Lower lobe of right lung (tissue), 2 donors: ENCODE measurements around the gene HCST. TPM values are rescaled to one million over a fixed set of nuclear protein-coding genes. Genes with fewer than 3 reads are reported as not detected.

Experiments used
- ATAC-seq, 2 donors: fragments of 200-7000 bp; cut with Tn5 transposase; one replicate each; pipeline ENCODE4 v1.9.1; 2020 to 2022; ENCODE audit warnings: mild to moderate bottlenecking in 2 of 2, moderate library complexity in 2 of 2
- DNase-seq: peaks from one replicate; pipeline ENCODE4 v3.0.0-alpha.2; 2020
- H3K27ac ChIP-seq: fragments of 200-600 bp; one replicate; pipeline ENCODE4 v1.8.0; 2022
- H3K27me3 ChIP-seq: fragments of 200-600 bp; one replicate; pipeline ENCODE4 v1.8.0; 2022; ENCODE audit warnings: low read depth
- H3K36me3 ChIP-seq: fragments of 200-600 bp; one replicate; pipeline ENCODE4 v1.8.0; 2022; ENCODE audit warnings: mild to moderate bottlenecking
- H3K4me1 ChIP-seq: fragments of 200-600 bp; one replicate; pipeline ENCODE4 v1.8.0; 2022
- H3K4me3 ChIP-seq: fragments of 200-600 bp; one replicate; pipeline ENCODE4 v1.8.0; 2022; ENCODE audit warnings: mild to moderate bottlenecking
- H3K9me3 ChIP-seq: fragments of 200-600 bp; one replicate; pipeline ENCODE4 v1.8.0; 2022
- intact Hi-C: fragments of 100-400 bp; cut with DNase I; formaldehyde crosslinking; loops from one replicate; pipeline ENCODE4 v1.11.0; 2022
- total RNA-seq: library from RNA; stranded (reverse); fragmentation: NEBNext Ultra II Directional; extraction: Animal tissue kit (Norgen Biotek cat#: 25700); gene quantifications from one replicate; pipeline ENCODE4 v1.2.1, GENCODE V29; 2021
- TF ChIP-seq, protein P1 (sequence below): fragments of 200-600 bp; IDR thresholded peaks from one replicate; pipeline ENCODE4 v1.8.0; 2022; ENCODE audit warnings: antibody characterized with exemption, mild to moderate bottlenecking
- donor health status: DM: no; HTN: yes; CAD: no; lungs with severe emphysema.

HCST gene
- total RNA-seq, 1 donor from 2014 or later, result 43.3 TPM

DNA sequence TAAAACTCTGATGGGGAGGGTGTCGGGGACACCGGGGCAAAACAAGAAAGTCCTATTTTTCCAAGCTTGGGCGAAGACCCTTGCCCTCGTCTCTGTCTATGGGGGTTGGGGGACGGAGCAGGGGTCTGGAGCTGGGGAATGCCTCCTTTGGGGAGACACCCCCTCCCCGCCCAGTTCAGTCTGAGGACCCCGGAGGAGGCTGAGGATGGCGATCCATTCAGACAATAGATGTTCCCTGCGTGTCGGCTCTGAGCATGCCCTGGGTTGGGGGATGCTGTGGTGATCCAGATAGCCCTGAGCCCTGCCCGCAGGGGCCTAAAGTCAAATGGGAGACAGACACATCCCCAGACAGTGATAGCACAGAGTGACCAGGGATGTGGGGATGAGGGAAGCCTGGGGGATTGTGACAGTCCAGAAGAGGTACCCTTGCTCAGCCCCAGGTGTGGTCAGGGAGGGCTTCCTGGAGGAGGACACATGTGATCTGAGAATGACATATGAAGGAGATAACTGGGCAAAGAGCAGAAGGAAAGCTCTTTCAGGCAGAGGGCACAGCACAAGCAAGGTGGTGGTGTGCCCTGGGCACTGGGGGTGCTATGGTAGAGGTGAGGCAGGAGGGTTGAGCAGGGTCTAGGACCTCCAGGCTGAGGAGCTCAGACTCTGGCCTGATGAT is 42.9 kb downstream of the HCST start:
- DNase-seq (no peak), ATAC-seq (no peak)
- H3K4me3 ChIP-seq, result no peak overlapping the region
- no peaks in the 10 kb centered on the region for H3K4me1 ChIP-seq
- H3K36me3 ChIP-seq, result peaks cover 26% of the 10 kb centered on the region
- TF ChIP-seq, protein P1, sequence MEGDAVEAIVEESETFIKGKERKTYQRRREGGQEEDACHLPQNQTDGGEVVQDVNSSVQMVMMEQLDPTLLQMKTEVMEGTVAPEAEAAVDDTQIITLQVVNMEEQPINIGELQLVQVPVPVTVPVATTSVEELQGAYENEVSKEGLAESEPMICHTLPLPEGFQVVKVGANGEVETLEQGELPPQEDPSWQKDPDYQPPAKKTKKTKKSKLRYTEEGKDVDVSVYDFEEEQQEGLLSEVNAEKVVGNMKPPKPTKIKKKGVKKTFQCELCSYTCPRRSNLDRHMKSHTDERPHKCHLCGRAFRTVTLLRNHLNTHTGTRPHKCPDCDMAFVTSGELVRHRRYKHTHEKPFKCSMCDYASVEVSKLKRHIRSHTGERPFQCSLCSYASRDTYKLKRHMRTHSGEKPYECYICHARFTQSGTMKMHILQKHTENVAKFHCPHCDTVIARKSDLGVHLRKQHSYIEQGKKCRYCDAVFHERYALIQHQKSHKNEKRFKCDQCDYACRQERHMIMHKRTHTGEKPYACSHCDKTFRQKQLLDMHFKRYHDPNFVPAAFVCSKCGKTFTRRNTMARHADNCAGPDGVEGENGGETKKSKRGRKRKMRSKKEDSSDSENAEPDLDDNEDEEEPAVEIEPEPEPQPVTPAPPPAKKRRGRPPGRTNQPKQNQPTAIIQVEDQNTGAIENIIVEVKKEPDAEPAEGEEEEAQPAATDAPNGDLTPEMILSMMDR, result no peak
- intact Hi-C loops, result no loop called here
- H3K9me3 ChIP-seq, result no peaks in the 10 kb centered on the region
- no peaks in the 10 kb centered on the region for H3K27me3 ChIP-seq
- H3K27ac ChIP-seq, result no peak overlapping the region

DNA sequence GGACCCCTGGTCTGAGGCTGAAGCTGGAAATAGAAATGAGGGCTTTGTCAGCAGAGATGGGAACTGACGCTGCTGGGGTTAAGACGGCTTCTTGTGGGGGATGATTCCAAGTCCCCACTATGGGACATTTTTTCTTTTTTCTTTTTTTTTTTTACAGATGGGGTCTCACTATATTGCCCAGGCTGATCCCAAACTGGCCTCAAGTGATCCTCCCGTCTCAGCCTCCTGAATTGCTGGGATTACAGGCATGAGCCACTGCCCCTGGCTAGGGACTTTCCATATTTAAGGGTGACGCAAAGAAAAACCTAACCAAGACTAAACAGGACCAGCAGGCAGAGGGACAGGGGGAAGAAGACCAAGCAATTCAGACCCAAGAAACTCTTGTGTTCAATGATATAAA is 43.9 kb downstream of the HCST start:
- Histone ChIP-seq H3K27me3 (no peaks in the 10 kb centered on the region), H3K27ac (no peak overlapping the region), H3K36me3 (peaks cover 21% of the 10 kb centered on the region), H3K9me3 (no peaks in the 10 kb centered on the region), H3K4me1 (no peaks in the 10 kb centered on the region), H3K4me3 (no peak overlapping the region)
- ATAC-seq, result no peak
- TF ChIP-seq, protein P1, result no peak
- intact Hi-C loops, result no loop called here
- no peak for DNase-seq

DNA sequence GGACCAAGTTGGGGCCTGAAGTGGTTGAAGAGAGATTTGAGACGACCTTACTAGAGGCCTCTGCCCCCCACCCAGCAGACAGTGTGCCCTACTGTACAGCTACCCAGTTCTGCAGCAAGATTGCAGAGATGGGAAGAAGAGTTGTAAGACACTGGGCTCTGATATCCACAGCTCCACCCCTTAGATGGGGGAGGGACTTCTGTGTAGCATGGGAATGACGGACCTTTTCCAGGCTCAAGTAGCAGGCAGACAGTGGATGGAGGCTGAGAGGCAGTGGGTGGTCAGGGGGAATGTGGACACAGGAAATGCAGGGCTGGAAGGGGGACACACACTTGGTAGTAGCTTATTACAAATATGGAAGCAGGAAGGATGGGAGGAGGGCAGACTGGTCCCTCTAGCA is 46.8 kb downstream of the HCST start:
- DNase-seq, result no peak

More for the DNA sequence above, 46.8 kb downstream of the HCST start:
- no peak overlapping the region for H3K4me3 ChIP-seq
- ATAC-seq, result no peak
- intact Hi-C loops, result no loop called here
- H3K27ac ChIP-seq, result no peak overlapping the region
- TF ChIP-seq, protein P1, result no peak
- no peaks in the 10 kb centered on the region for H3K4me1 ChIP-seq
- no peaks in the 10 kb centered on the region for H3K27me3 ChIP-seq
- no peaks in the 10 kb centered on the region for H3K9me3 ChIP-seq
- peaks cover 9% of the 10 kb centered on the region for H3K36me3 ChIP-seq

Other genes starting within 250 kb of the HCST start
- gene UPK1A, start 236.0 kb upstream of the HCST start, total RNA-seq, result not detected
- gene ZBTB32, start 198.0 kb upstream of the HCST start, total RNA-seq, result 0.21 TPM
- 37.2 TPM for gene KMT2B, start 184.5 kb upstream of the HCST start, total RNA-seq
- gene IGFLR1, start 160.1 kb upstream of the HCST start, total RNA-seq, result 17.1 TPM
- gene U2AF1L4, start 157.1 kb upstream of the HCST start, total RNA-seq, result 20.3 TPM
- 60.0 TPM for gene PSENEN, start 156.9 kb upstream of the HCST start, total RNA-seq
- gene LIN37, start 154.0 kb upstream of the HCST start, total RNA-seq, result 7.2 TPM
- gene HSPB6, start 145.5 kb upstream of the HCST start, total RNA-seq, result 29.4 TPM
- gene PROSER3, start 144.4 kb upstream of the HCST start, total RNA-seq, result 20.8 TPM
- 13.1 TPM for gene ARHGAP33, start 127.0 kb upstream of the HCST start, total RNA-seq
- gene PRODH2, start 89.7 kb upstream of the HCST start, total RNA-seq, result not detected
- not detected for gene NPHS1, start 50.0 kb upstream of the HCST start, total RNA-seq
- gene KIRREL2, start 45.6 kb upstream of the HCST start, total RNA-seq, result 0.12 TPM
- gene APLP1, start 34.0 kb upstream of the HCST start, total RNA-seq, result 2.1 TPM
- 17.2 TPM for gene NFKBID, start 2.0 kb upstream of the HCST start, total RNA-seq
- gene TYROBP, start 5.8 kb downstream of the HCST start, total RNA-seq, result 460 TPM
- 14.6 TPM for gene LRFN3, start 33.8 kb downstream of the HCST start, total RNA-seq
- gene SDHAF1, start 92.7 kb downstream of the HCST start, total RNA-seq, result 14.4 TPM
- gene SYNE4, start 106.3 kb downstream of the HCST start, total RNA-seq, result 8.9 TPM
- gene ALKBH6, start 111.7 kb downstream of the HCST start, total RNA-seq, result 21.0 TPM
- gene CLIP3, start 130.3 kb downstream of the HCST start, total RNA-seq, result 8.1 TPM
- gene THAP8, start 151.8 kb downstream of the HCST start, total RNA-seq, result 5.5 TPM
- gene WDR62, start 152.4 kb downstream of the HCST start, total RNA-seq, result 1.3 TPM
- not detected for gene OVOL3, start 208.6 kb downstream of the HCST start, total RNA-seq
- gene POLR2I, start 212.3 kb downstream of the HCST start, total RNA-seq, result 38.7 TPM
- 90.2 TPM for gene TBCB, start 212.9 kb downstream of the HCST start, total RNA-seq
- gene CAPNS1, start 237.5 kb downstream of the HCST start, total RNA-seq, result 584 TPM
- gene COX7A1, start 249.9 kb downstream of the HCST start, total RNA-seq, result 64.2 TPM